Osteocyte (in vitro differentiated cells): ENCODE measurements around the gene KIF21B. TPM values are rescaled to one million over a fixed set of nuclear protein-coding genes. Genes with fewer than 3 reads are reported as not detected.
A peak's percentile ranks its signal among the peaks of the same experiment; 100 is the strongest.

ENCODE experiments used
- DNase-seq: peaks from one replicate; pipeline ENCODE4 v3.0.0; 2021; ENCODE audit warnings: mixed read lengths; ENCODE audit not compliant: unreplicated experiment; ENCODE audit errors: extremely low spot score
- H3K27ac Mint-ChIP-seq: one replicate; pipeline ENCODE4 v1.8.0; 2021; ENCODE audit warnings: mild to moderate bottlenecking, mixed read lengths; ENCODE audit not compliant: unreplicated experiment
- H3K27me3 Mint-ChIP-seq: one replicate; pipeline ENCODE4 v1.8.0; 2021; ENCODE audit warnings: mixed read lengths; ENCODE audit not compliant: unreplicated experiment
- H3K36me3 Mint-ChIP-seq: one replicate; pipeline ENCODE4 v1.8.0; 2021; ENCODE audit warnings: mixed read lengths; ENCODE audit not compliant: unreplicated experiment
- H3K4me1 Mint-ChIP-seq: one replicate; pipeline ENCODE4 v1.8.0; 2021; ENCODE audit warnings: mixed read lengths; ENCODE audit not compliant: unreplicated experiment
- H3K4me3 Mint-ChIP-seq: one replicate; pipeline ENCODE4 v1.8.0; 2021; ENCODE audit warnings: mild to moderate bottlenecking, moderate library complexity, mixed read lengths; ENCODE audit not compliant: unreplicated experiment
- H3K9me3 Mint-ChIP-seq: one replicate; pipeline ENCODE4 v1.8.0; 2021; ENCODE audit warnings: mixed read lengths; ENCODE audit not compliant: unreplicated experiment
- total RNA-seq: library from RNA; stranded (reverse); gene quantifications from 2 replicates; pipeline ENCODE4 v1.2.1, GENCODE V29; 2021
- TF ChIP-seq, protein P1 (sequence below): fragments of 200-600 bp; sonication (generic); IDR thresholded peaks from 2 replicates; pipeline ENCODE4 v1.5.0; 2021; ENCODE audit warnings: antibody characterized with exemption, mild to moderate bottlenecking, moderate library complexity

KIF21B gene
- total RNA-seq, 1 donor from 2014 or later, result 0.97 TPM

DNA sequence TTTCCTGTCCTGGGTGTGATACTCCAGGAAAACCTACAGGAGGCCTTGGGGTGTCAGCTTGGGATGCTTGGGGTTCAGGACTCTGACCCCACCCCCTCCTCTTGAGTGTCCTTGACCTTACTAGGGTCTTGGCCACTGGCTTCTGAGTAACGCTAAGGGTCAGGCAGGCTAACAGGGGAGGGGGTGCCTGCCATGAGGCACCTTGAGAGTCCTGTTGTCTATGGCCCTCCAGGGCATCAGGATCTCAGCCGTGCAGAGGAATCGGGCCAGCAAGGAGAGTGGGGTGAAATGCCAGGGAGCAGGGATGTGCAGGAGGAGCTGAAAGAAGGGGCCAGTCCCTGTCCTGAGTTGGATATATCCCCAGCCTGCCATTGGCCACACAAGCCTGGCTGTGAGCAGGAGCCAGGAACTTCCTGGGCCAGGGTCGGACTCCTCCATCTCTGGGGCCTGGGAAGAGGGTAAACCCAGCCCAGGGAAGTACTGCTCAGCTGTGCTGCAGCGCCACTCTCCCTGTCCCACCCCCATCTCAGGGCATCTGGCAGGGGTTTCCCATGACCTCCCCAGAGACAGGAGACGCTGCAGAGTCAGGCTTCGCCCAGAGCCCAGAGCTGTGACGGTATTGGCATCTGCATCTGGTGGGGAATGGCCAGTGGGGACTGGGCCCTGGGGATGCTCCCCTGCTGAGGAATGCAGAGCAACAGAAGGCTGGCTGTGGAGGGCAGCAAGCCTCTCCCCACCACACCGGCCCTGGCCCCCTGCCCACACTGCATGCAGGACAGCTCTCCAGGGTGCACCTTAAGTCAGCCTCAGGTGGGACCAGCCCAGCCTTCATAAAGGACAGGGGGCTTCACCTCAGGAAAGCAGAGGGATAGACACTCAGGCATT lies 6.3 kb downstream of the KIF21B start:
- no peak for DNase-seq
- TF ChIP-seq, protein P1, sequence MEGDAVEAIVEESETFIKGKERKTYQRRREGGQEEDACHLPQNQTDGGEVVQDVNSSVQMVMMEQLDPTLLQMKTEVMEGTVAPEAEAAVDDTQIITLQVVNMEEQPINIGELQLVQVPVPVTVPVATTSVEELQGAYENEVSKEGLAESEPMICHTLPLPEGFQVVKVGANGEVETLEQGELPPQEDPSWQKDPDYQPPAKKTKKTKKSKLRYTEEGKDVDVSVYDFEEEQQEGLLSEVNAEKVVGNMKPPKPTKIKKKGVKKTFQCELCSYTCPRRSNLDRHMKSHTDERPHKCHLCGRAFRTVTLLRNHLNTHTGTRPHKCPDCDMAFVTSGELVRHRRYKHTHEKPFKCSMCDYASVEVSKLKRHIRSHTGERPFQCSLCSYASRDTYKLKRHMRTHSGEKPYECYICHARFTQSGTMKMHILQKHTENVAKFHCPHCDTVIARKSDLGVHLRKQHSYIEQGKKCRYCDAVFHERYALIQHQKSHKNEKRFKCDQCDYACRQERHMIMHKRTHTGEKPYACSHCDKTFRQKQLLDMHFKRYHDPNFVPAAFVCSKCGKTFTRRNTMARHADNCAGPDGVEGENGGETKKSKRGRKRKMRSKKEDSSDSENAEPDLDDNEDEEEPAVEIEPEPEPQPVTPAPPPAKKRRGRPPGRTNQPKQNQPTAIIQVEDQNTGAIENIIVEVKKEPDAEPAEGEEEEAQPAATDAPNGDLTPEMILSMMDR, result no peak
- no peaks in the 10 kb centered on the region for H3K9me3 Mint-ChIP-seq
- no peak overlapping the region for H3K4me3 Mint-ChIP-seq
- no peaks in the 10 kb centered on the region for H3K36me3 Mint-ChIP-seq
- H3K4me1 Mint-ChIP-seq, result peaks cover 34% of the 10 kb centered on the region
- peak overlapping the region; percentile 18 for H3K27ac Mint-ChIP-seq
- H3K27me3 Mint-ChIP-seq, result peaks cover 2% of the 10 kb centered on the region

GRCh38 chr1:201016211-201016651 lies 7.3 kb downstream of the KIF21B start:
- DNase-seq, result no peak
- Mint-ChIP-seq H3K27ac (peak overlapping the region; percentile 73), H3K9me3 (no peaks in the 10 kb centered on the region), H3K27me3 (peaks cover 2% of the 10 kb centered on the region), H3K36me3 (no peaks in the 10 kb centered on the region), H3K4me1 (peaks cover 34% of the 10 kb centered on the region), H3K4me3 (no peak overlapping the region)
- TF ChIP-seq, protein P1, result no peak

DNA sequence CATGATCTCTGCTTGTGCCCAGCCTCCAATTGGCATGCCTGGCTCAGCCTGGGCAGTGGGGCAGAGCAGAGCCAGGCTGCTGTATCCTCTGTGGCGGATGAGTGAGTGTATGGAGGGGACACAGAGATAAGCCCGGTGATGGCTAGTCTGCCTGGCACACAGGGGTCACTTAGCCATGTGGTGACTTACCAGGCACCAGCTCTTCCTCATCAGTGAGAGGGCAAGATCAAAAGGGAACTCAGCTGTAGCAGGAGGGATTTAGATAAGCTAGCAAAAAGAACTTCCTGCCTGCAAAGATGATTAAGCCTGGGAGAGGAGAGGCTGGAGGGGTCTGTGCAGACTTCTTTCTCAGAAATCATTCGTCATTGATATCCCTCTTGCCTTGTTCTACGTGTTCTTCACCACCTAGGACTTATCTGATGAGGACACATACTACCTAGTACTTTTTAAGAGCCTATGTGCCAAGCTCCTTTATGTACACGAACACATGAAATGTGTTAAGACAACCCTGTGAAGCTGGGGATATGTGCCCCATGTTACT lies 7.9 kb downstream of the KIF21B start:
- no peak overlapping the region for H3K27ac Mint-ChIP-seq
- H3K27me3 Mint-ChIP-seq, result peaks cover 2% of the 10 kb centered on the region
- H3K4me3 Mint-ChIP-seq, result no peak overlapping the region
- no peak for DNase-seq
- TF ChIP-seq, protein P1, result no peak
- H3K36me3 Mint-ChIP-seq, result no peaks in the 10 kb centered on the region
- peaks cover 34% of the 10 kb centered on the region for H3K4me1 Mint-ChIP-seq
- no peaks in the 10 kb centered on the region for H3K9me3 Mint-ChIP-seq

DNA sequence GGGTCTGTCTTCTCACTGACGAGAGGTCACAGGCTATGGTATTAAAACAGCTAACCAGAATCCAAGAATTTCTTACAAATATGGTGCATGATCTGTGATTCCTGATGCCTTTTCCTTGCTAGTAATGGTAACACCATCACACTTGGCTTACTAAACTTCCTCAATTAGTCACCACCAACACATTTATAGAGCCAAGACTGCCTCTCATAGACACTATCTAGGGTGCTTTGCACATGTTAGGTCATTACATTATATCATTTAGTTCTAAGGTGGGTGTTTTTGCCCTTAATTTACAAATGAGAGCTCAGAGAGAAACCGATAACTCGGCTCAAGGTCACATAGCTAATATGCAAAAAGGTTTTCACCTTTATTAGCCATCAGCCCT lies 8.7 kb downstream of the KIF21B start:
- Mint-ChIP-seq H3K27me3 (peaks cover 2% of the 10 kb centered on the region), H3K4me1 (peaks cover 34% of the 10 kb centered on the region), H3K36me3 (no peaks in the 10 kb centered on the region), H3K9me3 (no peaks in the 10 kb centered on the region), H3K27ac (no peak overlapping the region), H3K4me3 (no peak overlapping the region)
- TF ChIP-seq, protein P1, result no peak
- no peak for DNase-seq
